Measurements from ENCODE around the gene SDC4. TPM values are rescaled to one million over a fixed set of nuclear protein-coding genes. Genes with fewer than 3 reads are reported as not detected.

The SDC4 gene
- polyA plus RNA-seq, 1 of the 3 experiments (the other 2 are of a cell fraction): 131 TPM

DNA sequence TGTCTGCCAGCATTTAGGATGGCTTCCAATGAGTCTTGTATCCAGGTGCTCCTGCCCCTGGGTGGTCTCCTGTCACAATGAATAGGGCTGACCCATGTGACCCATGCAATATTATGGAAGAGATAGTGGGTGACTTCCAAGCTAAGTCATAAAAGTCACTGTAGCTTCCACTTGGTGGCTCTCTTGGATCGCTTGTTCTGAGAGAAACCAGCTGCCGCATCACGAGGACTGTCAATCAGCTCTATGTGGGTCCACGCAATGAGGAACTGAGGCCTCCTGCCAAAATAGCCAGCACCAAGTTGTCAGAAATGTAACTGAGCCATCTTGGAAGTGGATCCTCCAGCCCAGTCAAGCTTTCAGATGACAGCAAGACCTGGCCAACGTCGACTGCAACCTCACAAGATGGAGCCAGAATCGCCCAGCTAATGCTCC is 25.3 kb downstream of the SDC4 start:
- no peak for DNase-seq
- peaks cover 7 to 16% of the 10 kb centered on the region in 2 experiments for H3K36me3 ChIP-seq (replicated peaks in 1 of 2; ENCODE audit: control insufficient read depth in 1 of 2, insufficient read depth in 2 of 2, low read length in 1 of 2)
- H3K27ac ChIP-seq (ENCODE audit: low read depth in 2 of 2, low read length in 1 of 2): no peak overlapping the region
- no peaks in the 10 kb centered on the region for H3K79me2 ChIP-seq (ENCODE audit: insufficient read depth)
- TF ChIP-seq FOXJ3 (CRISPR knock-in tag; IDR thresholded peaks at IDR 0.05) (no peak), RAD21 (IDR thresholded peaks at IDR 0.05; ENCODE audit: low read length) (peak; percentile 65), GABPA (IDR thresholded peaks at IDR 0.05; ENCODE audit: low read depth) (no peak), SMC3 (IDR thresholded peaks at IDR 0.05; ENCODE audit: low read depth, low read length) (peak; percentile 34; the same call in 1 of the 2 replicates)
- TF ChIP-seq, protein P1, sequence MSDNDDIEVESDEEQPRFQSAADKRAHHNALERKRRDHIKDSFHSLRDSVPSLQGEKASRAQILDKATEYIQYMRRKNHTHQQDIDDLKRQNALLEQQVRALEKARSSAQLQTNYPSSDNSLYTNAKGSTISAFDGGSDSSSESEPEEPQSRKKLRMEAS (IDR thresholded peaks at IDR 0.05; ENCODE audit: low read depth): no peak
- TF ChIP-seq, protein P2, sequence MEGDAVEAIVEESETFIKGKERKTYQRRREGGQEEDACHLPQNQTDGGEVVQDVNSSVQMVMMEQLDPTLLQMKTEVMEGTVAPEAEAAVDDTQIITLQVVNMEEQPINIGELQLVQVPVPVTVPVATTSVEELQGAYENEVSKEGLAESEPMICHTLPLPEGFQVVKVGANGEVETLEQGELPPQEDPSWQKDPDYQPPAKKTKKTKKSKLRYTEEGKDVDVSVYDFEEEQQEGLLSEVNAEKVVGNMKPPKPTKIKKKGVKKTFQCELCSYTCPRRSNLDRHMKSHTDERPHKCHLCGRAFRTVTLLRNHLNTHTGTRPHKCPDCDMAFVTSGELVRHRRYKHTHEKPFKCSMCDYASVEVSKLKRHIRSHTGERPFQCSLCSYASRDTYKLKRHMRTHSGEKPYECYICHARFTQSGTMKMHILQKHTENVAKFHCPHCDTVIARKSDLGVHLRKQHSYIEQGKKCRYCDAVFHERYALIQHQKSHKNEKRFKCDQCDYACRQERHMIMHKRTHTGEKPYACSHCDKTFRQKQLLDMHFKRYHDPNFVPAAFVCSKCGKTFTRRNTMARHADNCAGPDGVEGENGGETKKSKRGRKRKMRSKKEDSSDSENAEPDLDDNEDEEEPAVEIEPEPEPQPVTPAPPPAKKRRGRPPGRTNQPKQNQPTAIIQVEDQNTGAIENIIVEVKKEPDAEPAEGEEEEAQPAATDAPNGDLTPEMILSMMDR (IDR thresholded peaks at IDR 0.05): peak; percentile 31; the same call in 1 of the 2 replicates
- TF ChIP-seq, protein P3, sequence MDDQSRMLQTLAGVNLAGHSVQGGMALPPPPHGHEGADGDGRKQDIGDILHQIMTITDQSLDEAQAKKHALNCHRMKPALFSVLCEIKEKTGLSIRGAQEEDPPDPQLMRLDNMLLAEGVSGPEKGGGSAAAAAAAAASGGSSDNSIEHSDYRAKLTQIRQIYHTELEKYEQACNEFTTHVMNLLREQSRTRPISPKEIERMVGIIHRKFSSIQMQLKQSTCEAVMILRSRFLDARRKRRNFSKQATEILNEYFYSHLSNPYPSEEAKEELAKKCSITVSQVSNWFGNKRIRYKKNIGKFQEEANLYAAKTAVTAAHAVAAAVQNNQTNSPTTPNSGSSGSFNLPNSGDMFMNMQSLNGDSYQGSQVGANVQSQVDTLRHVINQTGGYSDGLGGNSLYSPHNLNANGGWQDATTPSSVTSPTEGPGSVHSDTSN (IDR thresholded peaks at IDR 0.05): peak; percentile 64
- no peak overlapping the region for H3K9ac ChIP-seq
- peaks cover 4% of the 10 kb centered on the region for H3F3A ChIP-seq (replicated peaks; ENCODE audit: insufficient read depth)
- no peak overlapping the region for H3K4me3 ChIP-seq (ENCODE audit: low read depth in 2 of 2, low read length in 1 of 2)
- no peaks in the 10 kb centered on the region for H3K27me3 ChIP-seq (ENCODE audit: insufficient read depth)
- no peak overlapping the region for H2AFZ ChIP-seq (ENCODE audit: low read depth)
- H4K20me1 ChIP-seq (ENCODE audit: insufficient read depth): no peaks in the 10 kb centered on the region
- CTCF ChIA-PET: interaction anchor here (0.6 to 9.8 kb wide), 9 partner anchors 21 to 449 kb away, joined by 3 to 122 read pairs (median 54); partner anchors contain the start of gene SYS1
- no peaks in the 10 kb centered on the region for H3K9me2 ChIP-seq
- H3K4me2 ChIP-seq: no peak overlapping the region
- H3K9me3 ChIP-seq: no peaks in the 10 kb centered on the region
- POLR2A ChIA-PET: interaction anchor here (0.9 kb wide), 1 partner anchor 114 kb away, joined by 3 read pairs; no protein-coding TSS in a partner anchor
- peaks cover 0 to 8% of the 10 kb centered on the region in 2 experiments; a peak in 1 of 4 replicates for H3K4me1 ChIP-seq (ENCODE audit: control insufficient read depth in 1 of 2, insufficient read depth in 2 of 2, low read depth in 1 of 2, low read length in 1 of 2)
- 95% methylated on average over 6 of the region's 7 CpGs for WGBS (ENCODE audit: low lambda C conversion rate)

DNA sequence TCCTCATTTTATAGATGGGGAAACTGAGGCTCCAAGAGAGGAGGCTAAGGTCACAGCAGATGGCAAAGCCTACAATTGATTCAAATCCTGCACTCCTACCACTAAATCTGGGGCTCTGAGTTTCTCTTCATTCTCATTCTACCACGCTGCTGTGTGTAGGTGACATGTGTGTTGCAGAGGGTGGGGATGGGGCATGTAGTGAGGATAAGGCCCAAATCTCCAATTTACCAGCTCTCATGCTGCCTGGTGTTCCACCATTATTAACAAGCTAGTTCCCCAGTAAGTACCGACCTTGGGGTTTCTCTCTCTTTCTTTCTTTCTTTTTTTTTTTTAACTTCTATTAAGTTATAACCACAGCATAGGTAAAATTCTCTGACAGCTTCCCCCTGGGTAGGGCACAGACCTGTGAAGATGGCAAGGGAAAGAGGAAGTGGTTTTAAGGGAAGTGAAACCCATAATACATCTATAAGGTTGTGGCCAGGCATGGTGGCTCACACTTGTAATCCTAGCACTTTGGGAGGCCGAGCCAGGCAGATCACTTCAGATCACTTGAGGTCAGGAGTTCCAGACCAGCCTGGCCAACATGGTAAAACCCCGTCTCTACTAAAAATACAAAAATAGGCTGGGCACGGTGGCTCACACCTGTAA is 27.2 kb downstream of the SDC4 start:
- Histone ChIP-seq H4K20me1 (ENCODE audit: insufficient read depth) (no peaks in the 10 kb centered on the region), H3K36me3 (replicated peaks in 1 of 2; ENCODE audit: control insufficient read depth in 1 of 2, insufficient read depth in 2 of 2, low read length in 1 of 2) (peaks cover 0 to 7% of the 10 kb centered on the region in 2 experiments), H3K4me2 (no peak overlapping the region), H2AFZ (ENCODE audit: low read depth) (no peak overlapping the region), H3K9ac (no peak overlapping the region), H3K4me3 (ENCODE audit: low read depth in 2 of 2, low read length in 1 of 2) (no peak overlapping the region), H3K79me2 (ENCODE audit: insufficient read depth) (no peaks in the 10 kb centered on the region), H3K4me1 (ENCODE audit: control insufficient read depth in 1 of 2, insufficient read depth in 2 of 2, low read depth in 1 of 2, low read length in 1 of 2) (peaks cover 0 to 8% of the 10 kb centered on the region in 2 experiments; a peak in 1 of 4 replicates), H3F3A (replicated peaks; ENCODE audit: insufficient read depth) (peaks cover 4% of the 10 kb centered on the region), H3K27ac (ENCODE audit: low read depth in 2 of 2, low read length in 1 of 2) (no peak overlapping the region), H3K9me3 (no peaks in the 10 kb centered on the region), H3K9me2 (no peaks in the 10 kb centered on the region), H3K27me3 (ENCODE audit: insufficient read depth) (peaks cover 4% of the 10 kb centered on the region; the same call in 1 of the 2 replicates)
- 89% methylated on average over 5 of the region's 5 CpGs for WGBS (ENCODE audit: low lambda C conversion rate)
- CTCF ChIA-PET: interaction anchor here (0.9 to 9.8 kb wide), 18 partner anchors 9 to 451 kb away, joined by 3 to 122 read pairs (median 4); partner anchors contain the start of genes SDC4 and SYS1
- POLR2A ChIA-PET: interaction anchor here (1.0 to 1.1 kb wide), 3 partner anchors 21 to 107 kb away, joined by 3 to 4 read pairs (median 3); no protein-coding TSS in a partner anchor
- DNase-seq: no peak
- no peak for TF ChIP-seq RXRA (IDR thresholded peaks at IDR 0.05; ENCODE audit: borderline replicate concordance, low read depth)
- TF ChIP-seq YY1 (IDR thresholded peaks at IDR 0.05; ENCODE audit: low read depth): no peak
- TF ChIP-seq, protein P4, sequence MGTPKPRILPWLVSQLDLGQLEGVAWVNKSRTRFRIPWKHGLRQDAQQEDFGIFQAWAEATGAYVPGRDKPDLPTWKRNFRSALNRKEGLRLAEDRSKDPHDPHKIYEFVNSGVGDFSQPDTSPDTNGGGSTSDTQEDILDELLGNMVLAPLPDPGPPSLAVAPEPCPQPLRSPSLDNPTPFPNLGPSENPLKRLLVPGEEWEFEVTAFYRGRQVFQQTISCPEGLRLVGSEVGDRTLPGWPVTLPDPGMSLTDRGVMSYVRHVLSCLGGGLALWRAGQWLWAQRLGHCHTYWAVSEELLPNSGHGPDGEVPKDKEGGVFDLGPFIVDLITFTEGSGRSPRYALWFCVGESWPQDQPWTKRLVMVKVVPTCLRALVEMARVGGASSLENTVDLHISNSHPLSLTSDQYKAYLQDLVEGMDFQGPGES (IDR thresholded peaks at IDR 0.05; ENCODE audit: low read depth, low read length): no peak
- TF ChIP-seq TEAD4 (IDR thresholded peaks at IDR 0.05; ENCODE audit: borderline replicate concordance, insufficient read depth): no peak
- TF ChIP-seq, protein P2 (IDR thresholded peaks at IDR 0.05): no peak
- no peak for TF ChIP-seq TCF12 (IDR thresholded peaks at IDR 0.05)
- TF ChIP-seq POLR2AphosphoS5 (IDR thresholded peaks at IDR 0.05; ENCODE audit: low read depth, low read length): no peak
- TF ChIP-seq RCOR1 (IDR thresholded peaks at IDR 0.05; ENCODE audit: low read length): no peak
- no peak for TF ChIP-seq JUND (IDR thresholded peaks at IDR 0.05)
- TF ChIP-seq, protein P3 (IDR thresholded peaks at IDR 0.05): no peak
- TF ChIP-seq MXI1 (IDR thresholded peaks at IDR 0.05; ENCODE audit: low read depth, low read length): no peak
- no peak for TF ChIP-seq MEF2A (IDR thresholded peaks at IDR 0.05; ENCODE audit: borderline replicate concordance, low read depth)
